Epithelial cell of esophagus (primary cell): ENCODE data around the gene MMAA.

Experiments used
- DNase-seq: peaks from one replicate; pipeline ENCODE4 v3.0.0; 2010; ENCODE audit warnings: low read depth
- H3K4me3 ChIP-seq: 2 replicates; pipeline ENCODE4 v1.5.1; 2011; ENCODE audit warnings: mild to moderate bottlenecking, low read length, control low read depth
- TF ChIP-seq, protein P1 (sequence below): IDR thresholded peaks from 2 replicates; pipeline ENCODE4 v1.5.1; 2011; ENCODE audit warnings: low read depth, mild to moderate bottlenecking, low read length, control low read depth, inconsistent platforms; ENCODE audit not compliant: insufficient read depth; ENCODE audit errors: missing control alignments

Gene MMAA

DNA sequence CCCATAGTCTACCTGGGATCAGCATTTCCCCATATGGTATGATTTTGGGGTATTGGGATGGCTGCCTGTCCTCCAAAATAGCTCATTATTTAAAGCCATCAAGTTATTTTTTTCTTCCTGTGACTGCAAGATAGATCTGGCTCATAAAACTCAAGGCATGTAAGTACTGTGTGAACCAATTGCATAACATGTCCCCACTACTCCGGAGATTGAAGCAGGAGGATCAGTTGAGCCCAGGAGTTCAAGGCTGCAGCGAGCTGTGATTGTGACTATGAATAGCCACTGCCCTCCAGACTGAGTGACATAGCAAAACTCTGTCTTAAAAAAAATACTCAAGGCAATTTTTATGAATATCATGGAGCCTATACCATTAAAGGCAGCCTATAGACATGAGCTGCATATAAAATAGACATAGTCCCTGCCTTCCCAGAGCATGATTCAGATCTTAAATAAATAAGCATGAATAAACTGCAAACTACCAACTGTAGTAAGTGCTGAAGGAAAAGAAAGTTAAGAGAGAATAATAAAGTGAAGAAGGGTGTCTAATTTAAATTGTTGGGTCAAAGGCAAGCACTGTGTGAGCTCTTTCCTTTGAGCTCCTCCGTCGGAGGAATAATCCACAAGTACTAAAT lies 16.9 kb upstream of the MMAA start:
- H3K4me3 ChIP-seq, result no peak overlapping the region
- no peak for DNase-seq
- TF ChIP-seq, protein P1, sequence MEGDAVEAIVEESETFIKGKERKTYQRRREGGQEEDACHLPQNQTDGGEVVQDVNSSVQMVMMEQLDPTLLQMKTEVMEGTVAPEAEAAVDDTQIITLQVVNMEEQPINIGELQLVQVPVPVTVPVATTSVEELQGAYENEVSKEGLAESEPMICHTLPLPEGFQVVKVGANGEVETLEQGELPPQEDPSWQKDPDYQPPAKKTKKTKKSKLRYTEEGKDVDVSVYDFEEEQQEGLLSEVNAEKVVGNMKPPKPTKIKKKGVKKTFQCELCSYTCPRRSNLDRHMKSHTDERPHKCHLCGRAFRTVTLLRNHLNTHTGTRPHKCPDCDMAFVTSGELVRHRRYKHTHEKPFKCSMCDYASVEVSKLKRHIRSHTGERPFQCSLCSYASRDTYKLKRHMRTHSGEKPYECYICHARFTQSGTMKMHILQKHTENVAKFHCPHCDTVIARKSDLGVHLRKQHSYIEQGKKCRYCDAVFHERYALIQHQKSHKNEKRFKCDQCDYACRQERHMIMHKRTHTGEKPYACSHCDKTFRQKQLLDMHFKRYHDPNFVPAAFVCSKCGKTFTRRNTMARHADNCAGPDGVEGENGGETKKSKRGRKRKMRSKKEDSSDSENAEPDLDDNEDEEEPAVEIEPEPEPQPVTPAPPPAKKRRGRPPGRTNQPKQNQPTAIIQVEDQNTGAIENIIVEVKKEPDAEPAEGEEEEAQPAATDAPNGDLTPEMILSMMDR, result no peak

DNA sequence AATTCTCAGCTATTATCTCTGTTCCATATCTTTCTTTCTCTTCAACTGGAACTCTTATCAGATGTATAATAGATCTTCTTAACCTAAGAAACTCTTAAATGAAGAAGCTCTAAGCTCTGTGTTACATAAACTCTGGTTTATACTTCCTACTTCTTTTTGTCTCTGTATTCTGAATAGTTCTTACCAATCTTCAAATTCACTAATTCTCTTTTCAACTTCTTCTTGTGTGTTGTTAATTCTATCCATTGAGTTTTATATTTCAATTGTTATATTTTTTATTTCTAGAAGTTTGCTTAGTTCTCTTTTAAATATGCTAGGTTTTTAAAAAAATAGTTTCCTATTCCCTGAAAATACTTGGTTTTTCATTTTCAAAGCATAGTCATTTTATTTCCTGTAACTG lies 13.2 kb upstream of the MMAA start:
- H3K4me3 ChIP-seq, result no peak overlapping the region
- no peak for DNase-seq
- TF ChIP-seq, protein P1, result no peak

DNA sequence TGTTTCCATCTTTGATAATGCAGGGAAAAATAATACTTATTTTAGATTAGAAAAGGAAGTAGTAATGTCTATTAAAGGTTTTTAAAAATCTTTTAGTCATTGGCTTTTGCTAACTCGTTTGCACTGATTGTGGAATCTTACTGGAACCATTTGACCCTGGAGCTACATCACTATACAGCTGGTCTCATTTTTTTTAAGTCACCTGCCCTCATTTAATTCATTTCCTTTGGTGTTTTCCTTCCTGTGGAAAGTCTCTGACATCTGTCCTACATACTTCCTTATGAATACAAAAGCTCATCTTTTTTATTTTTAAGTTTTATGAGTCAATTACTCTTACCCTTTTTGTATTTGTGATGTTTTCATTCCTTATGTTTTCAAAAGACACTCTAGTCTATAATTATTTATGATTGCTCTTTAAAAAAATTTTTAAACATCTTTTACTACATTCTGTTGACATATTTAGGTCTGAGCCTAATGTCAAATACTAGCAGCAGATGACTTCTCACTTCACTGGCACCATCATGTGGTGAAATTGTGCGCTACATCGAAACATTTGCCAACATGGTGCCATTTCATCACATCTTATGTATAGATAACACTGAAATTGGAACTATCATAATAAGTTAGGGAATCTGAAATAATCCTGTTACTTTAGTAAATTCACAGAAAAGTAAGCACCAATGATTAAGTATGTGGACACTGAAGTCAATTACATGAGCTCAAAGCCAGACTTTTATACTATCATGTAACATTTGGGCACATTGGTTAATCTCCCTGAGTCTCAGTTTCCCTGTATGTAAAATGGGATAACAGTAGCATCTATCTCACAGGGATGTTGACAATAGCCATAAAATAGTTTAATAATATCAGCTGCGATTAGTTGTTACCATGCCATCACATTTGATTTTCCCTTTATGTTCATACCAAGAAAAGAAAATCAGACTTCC lies 9.4 kb upstream of the MMAA start:
- peak; percentile 81 for DNase-seq
- TF ChIP-seq, protein P1, result peak; percentile 86
- no peak overlapping the region for H3K4me3 ChIP-seq

DNA sequence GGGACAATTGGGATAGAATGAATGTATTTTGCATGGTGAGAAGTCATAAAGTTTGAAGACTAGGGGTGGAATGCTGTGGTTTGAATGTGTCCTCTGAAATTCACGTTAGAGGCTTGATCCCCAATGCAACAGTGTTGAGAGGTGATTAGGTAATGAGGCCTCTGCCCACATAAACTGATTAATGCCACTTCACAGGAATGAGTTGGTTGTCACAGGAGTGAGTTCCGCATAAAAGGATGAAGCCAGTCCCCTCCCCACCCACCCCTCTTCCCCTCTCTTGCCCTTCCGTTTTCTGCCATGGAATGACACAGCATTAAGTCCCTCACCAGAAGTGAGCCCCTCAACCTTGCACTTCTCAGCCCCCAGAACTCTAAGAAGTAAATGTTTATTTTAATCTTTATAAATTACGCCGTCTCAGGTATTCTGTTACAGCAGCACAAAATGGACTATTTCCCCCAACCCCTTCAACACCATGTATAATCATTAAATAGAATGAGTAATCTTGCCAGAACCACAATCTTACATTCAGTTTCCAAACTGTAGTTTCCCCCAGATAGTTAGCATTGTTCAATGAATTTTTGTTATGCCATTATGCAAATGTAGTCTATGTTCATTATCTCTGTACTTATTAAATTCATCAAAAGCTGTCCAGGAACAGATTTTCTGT lies 5.5 kb upstream of the MMAA start:
- TF ChIP-seq, protein P1, result no peak
- H3K4me3 ChIP-seq, result no peak overlapping the region
- DNase-seq, result no peak

DNA sequence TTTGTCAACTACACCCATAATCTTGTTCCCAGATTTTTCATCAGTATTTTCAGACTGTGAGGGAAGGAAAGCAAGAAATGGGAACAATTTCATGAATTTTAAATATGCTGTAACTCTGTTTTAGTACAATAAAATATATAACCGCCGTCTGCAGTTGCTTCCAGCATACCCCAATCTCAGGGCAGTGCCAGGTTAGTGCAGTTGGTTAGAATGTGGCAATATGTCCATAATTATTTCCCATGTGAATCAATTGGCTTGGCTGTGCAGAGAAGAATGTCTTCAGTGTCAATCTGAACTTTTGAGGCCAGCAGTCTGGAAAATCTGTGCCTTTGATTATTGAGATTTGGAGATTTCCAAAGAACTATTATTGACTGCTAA lies 5.0 kb upstream of the MMAA start:
- no peak overlapping the region for H3K4me3 ChIP-seq
- TF ChIP-seq, protein P1, result no peak
- no peak for DNase-seq

DNA sequence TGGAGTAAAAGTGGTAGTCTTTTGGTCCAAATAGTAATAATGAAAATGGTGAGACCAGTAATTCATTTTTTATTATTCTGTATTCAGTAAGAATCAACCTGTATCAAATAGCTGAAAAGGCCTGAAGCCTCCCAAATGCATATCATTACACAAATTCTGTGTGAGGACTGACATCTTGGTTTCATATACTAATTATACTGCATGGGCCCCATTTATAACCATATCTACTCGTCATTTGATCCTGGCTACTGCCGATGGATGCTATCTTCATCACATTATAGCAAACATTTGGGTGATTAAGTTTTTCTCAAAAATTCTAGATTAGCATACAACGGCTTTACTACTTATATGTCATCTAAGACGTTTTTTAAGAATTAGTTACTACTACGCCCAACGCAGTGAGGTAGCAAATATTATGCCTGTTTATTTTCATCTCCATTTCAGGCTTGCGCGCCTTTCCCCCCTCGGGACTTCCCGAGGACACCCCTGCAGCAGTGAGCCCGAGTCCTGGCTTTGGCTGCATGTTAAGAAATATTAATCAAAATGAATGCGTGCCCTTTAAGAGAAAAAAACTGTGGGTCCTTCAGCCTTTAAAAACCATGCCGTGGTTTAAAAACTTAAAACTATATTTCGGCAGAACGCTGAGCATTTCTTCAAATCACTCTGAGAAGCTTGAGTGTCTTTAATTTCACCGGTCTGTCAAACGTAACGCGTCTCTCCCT lies 814 bp upstream of the MMAA start:
- TF ChIP-seq, protein P1, result no peak
- H3K4me3 ChIP-seq, result peak overlapping the region; percentile 89
- DNase-seq, result peak; percentile 16
